Endodermal cell (in vitro differentiated cells): ENCODE data around the gene NRP1. TPM values are rescaled to one million over a fixed set of nuclear protein-coding genes. Genes with fewer than 3 reads are reported as not detected.
"Not testable (repeated sequence)": the region's sequence is repeated elsewhere in the genome, so short reads cannot be mapped to it uniquely, and the experiment has no call there.

Source experiments
- DNase-seq: peaks from one replicate; pipeline ENCODE4 v3.0.0-alpha.2; 2017
- H3K27ac ChIP-seq: 2 replicates; pipeline ENCODE4 v1.5.1; 2013; ENCODE audit warnings: mild to moderate bottlenecking, low read depth, low read length, moderate library complexity
- H3K27me3 ChIP-seq: 2 replicates; pipeline ENCODE4 v1.6.1; 2013; ENCODE audit warnings: mild to moderate bottlenecking, low read length, moderate library complexity; ENCODE audit not compliant: insufficient read depth, control insufficient read depth, poor library complexity, severe bottlenecking
- H3K36me3 ChIP-seq: 2 replicates; pipeline ENCODE4 v1.7.0; 2013; ENCODE audit warnings: mild to moderate bottlenecking, low read length, moderate library complexity; ENCODE audit not compliant: control insufficient read depth, insufficient read depth
- H3K4me1 ChIP-seq: one replicate; pipeline ENCODE4 v1.7.0; 2013; ENCODE audit warnings: low read length; ENCODE audit not compliant: control insufficient read depth, insufficient read depth
- H3K4me3 ChIP-seq: 2 replicates; pipeline ENCODE4 v1.5.1; 2013; ENCODE audit warnings: mild to moderate bottlenecking, low read length, moderate library complexity
- H3K9ac ChIP-seq: 2 replicates; pipeline ENCODE4 v1.6.1; 2013; ENCODE audit warnings: mild to moderate bottlenecking, low read length, moderate library complexity; ENCODE audit not compliant: poor library complexity, severe bottlenecking; ENCODE audit errors: extremely low read depth
- H3K9me3 ChIP-seq: 2 replicates; pipeline ENCODE4 v1.6.1; 2013; ENCODE audit warnings: mild to moderate bottlenecking, low read length, moderate library complexity; ENCODE audit not compliant: control insufficient read depth
- H3K27ac Mint-ChIP-seq: 2 replicates; pipeline ENCODE4 v1.8.0; 2020; ENCODE audit warnings: mixed read lengths
- H3K27me3 Mint-ChIP-seq: 2 replicates; pipeline ENCODE4 v1.8.0; 2021; ENCODE audit warnings: mild to moderate bottlenecking, mixed read lengths; ENCODE audit not compliant: insufficient read depth
- H3K36me3 Mint-ChIP-seq: 2 replicates; pipeline ENCODE4 v1.8.0; 2020; ENCODE audit warnings: low read depth, mixed read lengths
- H3K4me1 Mint-ChIP-seq: 2 replicates; pipeline ENCODE4 v1.8.0; 2020; ENCODE audit warnings: mixed read lengths
- H3K4me3 Mint-ChIP-seq: 2 replicates; pipeline ENCODE4 v1.8.0; 2020; ENCODE audit warnings: mild to moderate bottlenecking, moderate library complexity, mixed read lengths
- H3K9me3 Mint-ChIP-seq: 2 replicates; pipeline ENCODE4 v1.8.0; 2020; ENCODE audit warnings: mild to moderate bottlenecking, mixed read lengths
- WGBS, 2 experiments: methylation state at CpG; one replicate each; pipeline versions ENCODE4 v1.1.5 to v1.1.7; 2013; ENCODE audit warnings: missing lambda C conversion rate in 2 of 2, mixed read lengths in 1 of 2; ENCODE audit not compliant: insufficient coverage in 1 of 2, insufficient read length in 1 of 2; 5-methylcytosine and 5-hydroxymethylcytosine counted together
- total RNA-seq, 2 donors: library from RNA; stranded (reverse); fragmentation: NEBNext Ultra II Directional in 1 of 2; extraction: Animal tissue kit (Norgen Biotek cat#: 25700) in 1 of 2; gene quantifications; 2 replicates in 1 of 2; 3 replicates in 1 of 2; pipeline ENCODE4 v1.2.1, GENCODE V29; 2021
- TF ChIP-seq, protein P1 (sequence below): fragments of 200-600 bp; sonication (generic); conservative IDR thresholded peaks from 2 replicates; pipeline ENCODE4 v1.5.0; 2021; ENCODE audit warnings: antibody characterized with exemption, mild to moderate bottlenecking

Gene NRP1
- total RNA-seq, 2 donors from 2014 or later, result 20.7 to 30.6 TPM

DNA sequence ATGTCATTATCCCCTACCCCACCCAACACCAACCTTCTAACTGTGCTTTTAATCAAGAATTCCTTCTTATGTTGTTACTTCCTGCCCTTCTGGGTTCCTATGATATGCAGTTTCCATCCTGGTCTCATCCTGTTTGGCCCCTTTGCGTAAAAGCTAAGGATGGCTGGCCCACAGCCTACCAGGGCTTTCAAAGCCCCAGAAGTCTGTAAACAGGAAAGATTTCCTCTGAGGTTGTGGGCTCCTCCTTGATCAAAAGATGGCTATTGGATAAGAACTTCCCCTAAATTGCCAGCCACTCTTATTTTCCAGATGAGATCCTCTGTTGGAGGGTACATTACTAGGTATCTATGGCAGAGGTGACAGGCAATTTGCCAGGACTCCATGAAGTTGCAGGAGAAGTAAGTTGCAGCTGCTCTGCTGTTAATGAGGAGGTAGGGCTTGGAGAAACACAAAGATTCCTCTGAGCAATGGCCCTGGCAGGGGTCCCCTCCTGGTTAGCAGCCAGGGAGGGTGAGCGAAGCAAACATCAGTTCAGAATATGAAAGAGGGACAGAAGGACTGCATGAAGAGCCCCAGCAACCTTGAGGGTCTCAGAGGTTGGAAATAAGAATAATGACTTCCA lies 32.1 kb downstream of the NRP1 start:
- WGBS, 2 experiments, result 85 to 90% methylated on average over 2 of the region's 2 CpGs
- H3K27me3 ChIP-seq, result no peaks in the 10 kb centered on the region
- no peak overlapping the region for H3K9ac ChIP-seq
- H3K36me3 ChIP-seq, result peaks cover 39% of the 10 kb centered on the region
- H3K9me3 Mint-ChIP-seq, result no peaks in the 10 kb centered on the region
- no peaks in the 10 kb centered on the region for H3K27me3 Mint-ChIP-seq
- H3K4me3 Mint-ChIP-seq, result peak overlapping the region; percentile 18
- H3K27ac Mint-ChIP-seq, result peak overlapping the region; percentile 86
- H3K4me1 Mint-ChIP-seq, result peaks cover 80% of the 10 kb centered on the region
- no peaks in the 10 kb centered on the region for H3K9me3 ChIP-seq
- TF ChIP-seq, protein P1, sequence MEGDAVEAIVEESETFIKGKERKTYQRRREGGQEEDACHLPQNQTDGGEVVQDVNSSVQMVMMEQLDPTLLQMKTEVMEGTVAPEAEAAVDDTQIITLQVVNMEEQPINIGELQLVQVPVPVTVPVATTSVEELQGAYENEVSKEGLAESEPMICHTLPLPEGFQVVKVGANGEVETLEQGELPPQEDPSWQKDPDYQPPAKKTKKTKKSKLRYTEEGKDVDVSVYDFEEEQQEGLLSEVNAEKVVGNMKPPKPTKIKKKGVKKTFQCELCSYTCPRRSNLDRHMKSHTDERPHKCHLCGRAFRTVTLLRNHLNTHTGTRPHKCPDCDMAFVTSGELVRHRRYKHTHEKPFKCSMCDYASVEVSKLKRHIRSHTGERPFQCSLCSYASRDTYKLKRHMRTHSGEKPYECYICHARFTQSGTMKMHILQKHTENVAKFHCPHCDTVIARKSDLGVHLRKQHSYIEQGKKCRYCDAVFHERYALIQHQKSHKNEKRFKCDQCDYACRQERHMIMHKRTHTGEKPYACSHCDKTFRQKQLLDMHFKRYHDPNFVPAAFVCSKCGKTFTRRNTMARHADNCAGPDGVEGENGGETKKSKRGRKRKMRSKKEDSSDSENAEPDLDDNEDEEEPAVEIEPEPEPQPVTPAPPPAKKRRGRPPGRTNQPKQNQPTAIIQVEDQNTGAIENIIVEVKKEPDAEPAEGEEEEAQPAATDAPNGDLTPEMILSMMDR, result no peak
- peaks cover 43% of the 10 kb centered on the region for H3K4me1 ChIP-seq
- no peak overlapping the region for H3K27ac ChIP-seq
- peaks cover 2% of the 10 kb centered on the region for H3K36me3 Mint-ChIP-seq
- DNase-seq, result peak; percentile 62
- H3K4me3 ChIP-seq, result no peak overlapping the region

DNA sequence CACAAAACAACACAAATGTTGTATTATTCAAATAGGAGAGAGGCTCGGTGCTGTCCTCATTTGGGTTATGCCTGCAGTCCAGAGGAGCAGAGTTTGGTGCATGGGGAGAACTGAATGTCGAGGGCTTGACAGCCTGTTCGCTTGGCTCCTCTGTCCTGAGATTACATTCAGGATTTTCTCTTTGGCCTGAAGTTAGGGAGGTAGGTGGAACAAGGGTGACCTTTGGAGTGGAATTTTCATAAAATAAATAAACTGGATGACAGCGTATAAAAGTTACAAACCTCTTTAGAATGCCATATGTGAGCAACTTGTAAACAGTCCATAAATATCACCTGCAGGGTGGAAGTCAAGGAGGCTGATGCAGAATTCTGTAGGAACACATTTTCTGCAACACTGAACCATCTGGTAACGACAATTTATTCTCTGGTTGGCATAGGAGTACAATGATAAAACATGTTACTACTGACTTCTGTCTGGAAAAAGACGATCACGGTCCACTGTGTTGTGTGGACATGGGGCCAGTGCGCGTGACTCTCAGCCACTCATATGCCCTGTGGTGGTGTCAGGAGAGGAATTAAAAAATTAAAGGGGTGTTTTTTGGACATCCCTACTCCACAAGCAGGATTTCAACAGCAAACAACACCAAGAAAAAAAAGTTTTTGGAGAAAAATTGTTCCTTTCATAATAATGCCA lies 33.2 kb downstream of the NRP1 start:
- Histone ChIP-seq H3K27ac (no peak overlapping the region), H3K4me3 (peak overlapping the region; percentile 38), H3K27me3 (no peaks in the 10 kb centered on the region), H3K9me3 (no peaks in the 10 kb centered on the region), H3K9ac (no peak overlapping the region), H3K36me3 (peaks cover 43% of the 10 kb centered on the region), H3K4me1 (peaks cover 43% of the 10 kb centered on the region)
- Mint-ChIP-seq H3K27ac (peak overlapping the region; percentile 75), H3K4me3 (peak overlapping the region; percentile 18), H3K4me1 (peaks cover 71% of the 10 kb centered on the region), H3K36me3 (peaks cover 4% of the 10 kb centered on the region), H3K9me3 (no peaks in the 10 kb centered on the region), H3K27me3 (no peaks in the 10 kb centered on the region)
- 93 to 95% methylated on average over 5 to 9 of the region's 9 CpGs for WGBS, 2 experiments
- DNase-seq, result no peak
- TF ChIP-seq, protein P1, result no peak

DNA sequence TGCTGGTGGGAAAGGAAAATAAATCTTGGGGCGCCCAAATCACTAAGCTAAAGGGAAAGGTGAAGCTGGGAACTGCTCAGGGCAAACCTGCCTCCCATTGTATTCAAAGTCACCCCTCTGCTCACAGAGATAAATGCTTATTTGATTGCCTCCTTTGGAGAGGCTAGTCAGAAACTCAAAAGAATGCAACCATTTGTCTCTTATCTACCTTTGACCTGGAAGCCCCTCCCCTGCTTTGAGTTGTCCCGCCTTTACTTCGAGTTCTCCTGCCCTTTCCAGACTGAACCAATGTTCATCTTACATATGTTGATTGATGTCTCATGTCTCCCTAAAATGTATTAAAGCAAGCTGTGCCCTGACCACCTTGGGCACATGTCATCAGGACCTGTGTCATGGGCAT lies 33.9 kb downstream of the NRP1 start:
- H3K9me3 Mint-ChIP-seq, DNase-seq, H3K9ac ChIP-seq, H3K27me3 ChIP-seq, H3K27me3 Mint-ChIP-seq, H3K36me3 Mint-ChIP-seq, H3K9me3 ChIP-seq, H3K27ac ChIP-seq: not testable (repeated sequence)
- H3K36me3 ChIP-seq, result peaks cover 48% of the 10 kb centered on the region
- peak overlapping the region; percentile 75 for H3K27ac Mint-ChIP-seq
- WGBS, 2 experiments, result 55 to 69% methylated on average over 3 of the region's 3 CpGs
- peak overlapping the region; percentile 18 for H3K4me3 Mint-ChIP-seq
- H3K4me3 ChIP-seq, result peak overlapping the region; percentile 38
- peaks cover 66% of the 10 kb centered on the region for H3K4me1 Mint-ChIP-seq
- peaks cover 43% of the 10 kb centered on the region for H3K4me1 ChIP-seq
